Stimulated activated CD8-positive, alpha-beta memory T cell treated with anti-CD3 and anti-CD28 coated beads, Interleukin-12 subunit alpha, Interleukin-12 subunit beta, amount 100 ng/mL, for 24 hours (primary cell): Measurements from ENCODE around the gene SYT6.

ENCODE experiments used
- DNase-seq: peaks from one replicate; pipeline ENCODE4 v3.0.0-alpha.2; 2020; ENCODE audit errors: extremely low read depth

The SYT6 gene

GRCh38 chr1:114154146-114154962 lies 685 bp upstream of the SYT6 start:
- no peak for DNase-seq

DNA sequence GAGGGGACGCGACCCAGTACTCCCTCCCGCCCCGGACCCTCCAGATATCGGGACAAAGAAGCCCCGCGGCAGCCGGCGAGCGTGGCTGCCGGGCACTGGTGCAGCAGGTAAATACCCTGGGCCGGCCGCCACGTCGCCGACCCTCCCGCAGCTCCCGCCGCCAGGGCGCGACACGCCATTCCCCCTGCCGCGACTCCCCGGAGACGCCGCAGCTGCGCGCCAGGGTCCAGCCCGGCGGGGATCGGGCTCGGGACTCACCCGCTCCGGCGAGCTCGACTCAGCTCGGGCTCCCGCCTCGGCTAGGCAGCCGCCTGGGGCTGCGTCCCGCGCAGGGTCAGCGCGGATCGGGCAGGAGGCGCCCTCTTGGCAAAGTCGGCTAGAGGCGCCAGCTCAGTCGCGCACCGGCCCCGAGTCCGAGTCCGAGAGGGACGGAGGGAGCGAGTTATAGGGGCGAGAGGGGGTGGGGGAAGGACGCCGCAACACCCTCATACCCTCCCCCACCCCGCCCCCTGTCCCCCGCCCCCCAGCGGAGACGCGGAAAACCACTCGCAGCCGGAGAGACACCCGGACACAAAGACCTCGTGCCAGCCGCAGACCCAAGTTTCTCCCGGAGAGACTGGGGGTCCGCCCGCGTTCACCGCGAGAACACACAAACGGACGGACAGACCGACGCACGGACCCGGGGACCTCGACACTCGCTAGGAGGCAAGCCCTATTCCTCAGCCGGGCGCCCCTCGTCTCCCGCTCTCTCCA lies 985 bp downstream of the SYT6 start:
- DNase-seq, result no peak

DNA sequence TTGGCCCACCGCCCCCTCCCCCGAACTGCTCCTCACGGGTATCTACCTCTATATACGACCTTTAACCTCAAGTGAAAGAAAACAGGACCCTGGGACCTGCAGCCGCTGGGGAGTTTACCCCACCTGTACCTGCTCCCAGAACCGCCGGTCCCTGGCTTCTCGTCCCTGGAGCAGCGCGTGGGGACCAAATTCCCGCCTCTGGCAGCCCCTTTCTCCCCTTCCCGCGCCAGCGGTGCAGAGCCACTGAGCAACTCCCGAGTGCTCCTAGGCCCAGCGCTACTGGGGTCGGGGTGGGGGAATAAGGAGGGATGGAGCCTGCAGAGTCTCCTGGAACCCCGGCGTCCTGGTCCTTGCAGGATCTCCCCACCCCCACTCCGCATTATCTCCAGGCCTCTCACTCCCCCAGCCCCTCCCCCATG lies 1.6 kb downstream of the SYT6 start:
- no peak for DNase-seq

GRCh38 chr1:114150016-114150415 lies 3.7 kb downstream of the SYT6 start:
- no peak for DNase-seq

DNA sequence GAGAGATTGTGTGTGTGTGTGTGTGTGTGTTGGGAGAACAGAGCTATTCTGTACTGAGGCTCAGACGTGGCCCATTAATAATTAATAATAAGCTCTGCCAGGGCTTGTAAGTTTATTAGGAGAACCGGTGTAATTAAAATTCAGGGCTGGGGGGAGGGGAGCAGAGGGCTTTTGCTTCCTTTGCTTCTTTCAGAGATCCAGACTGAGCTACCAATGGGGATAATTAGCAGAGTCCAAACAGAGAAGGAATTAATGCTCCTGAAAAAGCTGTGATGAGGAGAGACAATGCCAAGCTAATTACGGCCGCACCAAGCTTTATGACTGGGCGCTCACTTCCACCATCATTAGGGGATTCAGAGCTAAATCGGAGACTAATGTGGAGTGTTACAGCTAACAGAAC lies 4.5 kb downstream of the SYT6 start:
- DNase-seq, result no peak

DNA sequence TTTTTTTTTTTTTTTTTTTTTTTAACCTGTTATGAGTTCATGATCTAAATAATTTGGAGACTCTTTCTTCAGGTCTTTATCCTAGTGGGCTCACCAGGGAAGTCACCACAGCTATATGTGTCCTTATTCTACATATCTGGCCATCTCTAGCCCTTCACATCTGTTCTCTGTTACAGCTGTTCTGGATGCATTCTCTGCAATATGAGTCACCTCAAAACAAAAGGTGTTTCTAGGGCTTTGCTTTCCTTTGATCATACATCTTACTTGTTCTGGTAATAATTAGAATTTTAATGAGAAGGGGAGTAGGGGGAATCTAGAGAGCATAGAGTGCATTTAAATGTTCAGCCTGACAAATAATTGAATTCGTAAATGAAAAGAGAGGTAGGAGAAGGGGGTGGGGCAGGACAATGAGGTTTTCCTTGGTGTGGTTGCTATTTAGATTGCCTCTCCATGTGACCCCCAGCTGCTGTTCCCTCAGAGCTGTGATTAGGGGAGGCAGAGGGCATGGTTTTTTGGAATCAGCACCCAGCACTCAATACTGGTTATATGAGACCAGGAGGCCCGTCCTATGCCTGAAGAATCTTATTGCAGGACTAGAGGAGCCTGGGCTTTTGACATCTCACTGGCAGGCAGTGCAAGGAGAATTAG lies 8.0 kb downstream of the SYT6 start:
- DNase-seq, result no peak

GRCh38 chr1:114144016-114144415 lies 9.7 kb downstream of the SYT6 start:
- DNase-seq, result no peak

GRCh38 chr1:114139540-114139939 lies 14.1 kb downstream of the SYT6 start:
- no peak for DNase-seq

DNA sequence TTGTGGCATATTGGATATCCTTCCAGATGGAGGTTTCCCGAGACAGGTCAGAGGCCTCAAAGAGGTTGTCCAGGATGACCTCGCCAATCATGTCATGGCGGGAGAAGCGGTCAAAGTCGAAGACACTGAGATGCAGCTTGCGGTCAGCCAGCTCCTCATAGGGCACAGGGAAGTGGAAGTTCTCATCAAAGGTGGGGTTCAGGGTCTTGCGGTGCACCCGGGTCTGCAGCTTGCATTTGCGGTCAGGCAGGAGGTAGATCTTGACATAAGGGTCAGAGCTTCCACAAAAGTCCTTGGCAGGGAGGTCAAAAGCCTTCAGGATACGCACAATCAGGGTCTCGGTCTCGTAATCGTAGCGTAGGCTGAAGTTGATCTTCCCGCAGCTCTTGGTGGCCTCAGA lies 16.2 kb downstream of the SYT6 start:
- DNase-seq, result no peak

- no peak for DNase-seq
Measured at GRCh38 chr1:114135786-114136185, 17.9 kb downstream of the SYT6 start.

DNA sequence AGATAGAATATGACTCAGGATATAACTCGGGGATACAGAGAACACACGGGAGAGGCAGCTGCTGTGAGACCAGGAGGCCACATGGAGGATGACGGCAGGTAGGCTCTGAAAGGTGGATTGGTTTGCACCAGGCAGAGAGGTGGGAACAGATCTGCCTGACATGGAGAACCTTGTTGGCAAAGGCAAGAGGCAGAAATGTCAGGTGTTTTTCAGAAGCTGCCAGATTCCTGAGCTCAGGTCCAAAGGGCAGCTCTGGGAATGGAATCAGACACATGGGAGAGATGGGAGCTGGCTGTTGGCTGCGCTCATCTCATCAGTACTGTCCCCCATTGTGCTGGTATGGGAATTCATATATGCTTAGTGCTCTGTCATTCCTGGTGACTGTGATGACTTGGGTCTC lies 19.2 kb downstream of the SYT6 start:
- no peak for DNase-seq

DNA sequence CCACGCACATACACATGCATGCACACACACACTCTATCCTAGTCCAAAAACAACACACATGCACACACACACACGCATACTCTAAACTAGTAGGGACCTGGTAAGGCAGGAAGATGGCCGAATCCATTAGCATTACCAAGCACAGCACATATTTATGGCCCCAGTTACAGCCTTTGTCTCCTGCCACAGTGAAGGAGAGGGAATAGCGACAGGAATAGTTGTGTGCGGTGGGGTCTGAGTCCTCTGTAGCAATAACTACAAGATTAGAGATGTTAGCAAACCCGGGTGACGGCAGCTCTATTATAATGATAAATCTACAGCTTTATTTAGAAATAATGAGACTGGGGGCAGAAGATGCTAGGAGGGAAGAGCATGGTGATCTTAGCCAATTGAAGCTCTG lies 20.5 kb downstream of the SYT6 start:
- DNase-seq, result no peak

DNA sequence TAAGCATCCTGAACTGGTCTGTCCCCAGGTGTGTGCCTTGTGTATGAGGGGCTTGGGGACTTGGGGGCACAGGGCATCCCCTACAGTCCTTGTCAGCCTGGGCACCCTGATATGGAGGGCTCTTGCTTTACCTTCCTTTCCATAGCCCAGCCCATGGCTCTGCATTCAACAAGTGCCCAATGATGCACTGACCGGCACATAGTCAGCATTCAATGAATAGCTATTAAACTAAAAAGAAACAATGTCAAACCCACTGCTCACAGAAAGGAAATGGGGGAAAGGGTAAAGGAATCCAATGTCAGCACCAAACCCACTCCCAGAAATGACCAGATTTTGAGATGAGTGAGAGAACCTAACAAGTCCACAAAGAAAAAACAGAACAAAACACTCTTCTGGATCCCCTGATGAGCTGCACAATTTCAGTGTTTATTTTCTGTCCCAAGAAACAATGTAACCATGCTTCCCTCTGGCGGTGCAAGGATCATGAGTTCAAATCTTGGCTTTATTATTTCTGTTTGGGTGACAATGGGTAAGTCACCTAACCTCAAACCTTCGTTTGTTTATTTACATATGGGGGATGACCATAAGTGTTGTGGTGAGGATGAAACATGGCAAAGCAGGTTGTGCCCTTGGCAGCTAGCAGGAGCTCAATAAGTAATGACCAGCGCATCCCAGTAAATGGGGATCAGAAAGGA lies 22.0 kb downstream of the SYT6 start:
- DNase-seq, result no peak

GRCh38 chr1:114130846-114131525 lies 22.7 kb downstream of the SYT6 start:
- DNase-seq, result no peak

DNA sequence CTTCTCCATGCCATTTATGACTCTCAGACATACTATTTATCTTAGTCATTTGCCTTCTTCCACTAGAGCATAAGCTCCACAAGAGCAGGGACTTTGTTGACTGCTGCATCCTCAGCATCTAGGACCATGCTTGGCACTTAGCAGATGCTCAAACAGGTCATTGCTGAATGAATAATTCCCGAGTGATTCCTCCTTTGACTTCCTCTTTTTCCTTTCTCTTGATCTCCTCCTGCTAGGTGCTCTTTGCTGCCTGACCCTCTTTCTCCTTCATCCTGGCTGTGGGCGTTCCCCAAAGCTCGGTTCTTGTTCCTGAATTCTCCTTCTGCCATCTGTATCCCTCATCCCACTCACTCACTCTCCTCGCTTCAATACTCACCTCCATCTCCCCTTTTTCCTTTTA lies 23.5 kb downstream of the SYT6 start:
- no peak for DNase-seq

DNA sequence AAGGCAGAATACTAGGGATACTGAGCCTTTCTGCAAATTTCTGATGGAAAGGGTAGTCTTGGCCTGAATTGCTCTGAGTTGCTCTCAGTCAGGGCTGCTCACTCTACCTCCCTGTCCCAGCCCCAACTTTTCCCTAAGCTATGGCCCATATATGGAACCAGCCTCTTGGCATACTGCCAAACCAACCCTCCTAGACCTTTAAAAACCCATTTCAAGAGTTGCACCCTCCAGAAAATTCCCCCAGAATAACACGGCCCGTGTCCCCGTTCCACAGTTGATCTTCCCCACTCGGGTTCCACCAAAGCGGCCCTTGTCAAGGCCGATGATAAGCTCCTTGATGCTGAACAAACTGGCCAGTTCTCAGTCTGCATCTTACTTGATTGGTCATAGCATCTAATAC lies 25.4 kb downstream of the SYT6 start:
- DNase-seq, result no peak

DNA sequence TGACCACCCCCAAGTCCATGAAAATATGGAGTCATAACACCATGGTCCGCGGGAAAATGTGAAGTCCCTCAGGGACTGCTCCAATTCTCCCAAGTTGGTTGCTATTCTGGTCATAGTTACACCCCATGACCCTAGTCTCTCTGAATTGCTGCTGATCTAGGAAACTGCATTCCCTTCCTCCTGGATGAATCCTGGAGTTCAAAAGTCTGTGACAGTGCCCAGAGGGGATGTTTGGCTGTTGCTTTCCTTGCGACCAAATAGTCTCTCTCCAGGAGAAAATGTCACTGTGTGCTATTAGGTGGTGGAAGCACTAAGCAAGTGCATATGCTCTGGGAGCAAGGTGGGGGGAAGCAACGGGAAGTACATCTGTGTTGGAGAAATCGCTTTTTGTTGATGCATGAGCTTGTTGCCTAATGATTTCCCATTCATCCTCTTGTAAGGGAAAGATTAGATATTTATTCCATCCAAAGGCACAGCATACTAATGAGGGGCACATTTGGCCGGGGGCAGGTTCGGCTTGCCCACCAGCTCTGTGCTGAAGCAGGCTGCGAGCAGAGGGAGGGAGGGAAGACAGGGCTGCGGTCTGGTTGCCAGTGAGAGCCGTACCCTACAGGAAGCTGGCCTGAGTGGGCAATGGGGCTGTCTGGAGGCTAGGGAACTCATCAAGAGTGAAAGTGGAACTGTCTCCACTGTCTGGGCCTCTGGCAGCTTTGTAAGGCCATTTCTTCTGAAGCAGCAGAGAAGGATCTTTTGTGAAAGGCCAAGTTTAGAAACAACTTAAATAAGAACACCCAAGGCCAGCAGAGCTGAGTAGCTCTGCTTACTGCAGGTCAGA lies 27.2 kb downstream of the SYT6 start:
- DNase-seq, result no peak

- no peak for DNase-seq
Measured at GRCh38 chr1:114124644-114125043, 29.0 kb downstream of the SYT6 start.

GRCh38 chr1:114122941-114123618 lies 30.6 kb downstream of the SYT6 start:
- DNase-seq, result no peak

- no peak for DNase-seq
Measured at GRCh38 chr1:114118351-114118990, 35.2 kb downstream of the SYT6 start.
